ENCODE data around the gene IQSEC1.

IQSEC1 gene

GRCh38 chr3:12984023-12984823 lies 89.0 kb downstream of the IQSEC1 start:
- peak; percentile 51 for DNase-seq (ENCODE audit: low spot score)

- DNase-seq (ENCODE audit: low spot score): no peak
Measured at GRCh38 chr3:12983319-12983718, 89.9 kb downstream of the IQSEC1 start.

- no peak for DNase-seq (ENCODE audit: low spot score)
Measured at GRCh38 chr3:12982619-12983101, 90.6 kb downstream of the IQSEC1 start.

- DNase-seq (ENCODE audit: low spot score): no peak
Measured at GRCh38 chr3:12981306-12982275, 91.6 kb downstream of the IQSEC1 start.

- DNase-seq (ENCODE audit: low spot score): no peak
Measured at GRCh38 chr3:12980596-12981290, 92.5 kb downstream of the IQSEC1 start.

- no peak for DNase-seq (ENCODE audit: low spot score)
Measured at GRCh38 chr3:12979947-12980487, 93.2 kb downstream of the IQSEC1 start.

- no peak for DNase-seq (ENCODE audit: low spot score)
Measured at GRCh38 chr3:12979151-12979946, 93.9 kb downstream of the IQSEC1 start.

- DNase-seq (ENCODE audit: low spot score): no peak
Measured at GRCh38 chr3:12978682-12979081, 94.5 kb downstream of the IQSEC1 start.

GRCh38 chr3:12977117-12977808 lies 96.0 kb downstream of the IQSEC1 start:
- no peak for DNase-seq (ENCODE audit: low spot score)

GRCh38 chr3:12975748-12976522 lies 97.3 kb downstream of the IQSEC1 start:
- DNase-seq (ENCODE audit: low spot score): no peak

- no peak for DNase-seq (ENCODE audit: low spot score)
Measured at GRCh38 chr3:12974819-12975218, 98.4 kb downstream of the IQSEC1 start.

- no peak for DNase-seq (ENCODE audit: low spot score)
Measured at GRCh38 chr3:12974334-12974733, 98.9 kb downstream of the IQSEC1 start.

GRCh38 chr3:12973827-12974226 lies 99.4 kb downstream of the IQSEC1 start:
- no peak for DNase-seq (ENCODE audit: low spot score)

- no peak for DNase-seq (ENCODE audit: low spot score)
Measured at GRCh38 chr3:12972781-12973702, 100.2 kb downstream of the IQSEC1 start.

GRCh38 chr3:12972043-12972442 lies 101.2 kb downstream of the IQSEC1 start:
- no peak for DNase-seq (ENCODE audit: low spot score)

- DNase-seq (ENCODE audit: low spot score): no peak
Measured at GRCh38 chr3:12970684-12971083, 102.5 kb downstream of the IQSEC1 start.

GRCh38 chr3:12969486-12969885 lies 103.7 kb downstream of the IQSEC1 start:
- DNase-seq (ENCODE audit: low spot score): no peak

- no peak for DNase-seq (ENCODE audit: low spot score)
Measured at GRCh38 chr3:12968541-12968940, 104.7 kb downstream of the IQSEC1 start.

Data from RKO (cell line).